ENCODE measurements around the gene RALGPS1. TPM values are rescaled to one million over a fixed set of nuclear protein-coding genes. Genes with fewer than 3 reads are reported as not detected.

Gene RALGPS1
- total RNA-seq, 4 donors from 2014 or later = 4.6 to 11.9 (median 10.0) TPM

- intact Hi-C loops (cut with DNase I) = no loop called here
Measured at GRCh38 chr9:126933334-126933980, 18.9 kb downstream of the RALGPS1 start.

GRCh38 chr9:126934441-126934840 lies 19.9 kb downstream of the RALGPS1 start:
- H3K27me3 ChIP-seq = no peaks in the 10 kb centered on the region
- H3K9me3 ChIP-seq = no peaks in the 10 kb centered on the region
- intact Hi-C loops (cut with DNase I) = no loop called here
- no peaks in the 10 kb centered on the region for H3K36me3 ChIP-seq
- DNase-seq (ENCODE audit: extremely low spot score) = no peak
- no peak overlapping the region for H3K27ac ChIP-seq (replicated peaks in 1 of 4)
- no peaks in the 10 kb centered on the region for H3K4me1 ChIP-seq
- TF ChIP-seq POLR2A (IDR thresholded peaks at IDR 0.05; ENCODE audit: low read depth) (no peak), POLR2AphosphoS5 (IDR thresholded peaks at IDR 0.05) (no peak), CTCF (IDR thresholded peaks at IDR 0.05) (no peak), EP300 (IDR thresholded peaks at IDR 0.05) (no peak)
- H3K4me3 ChIP-seq = no peak overlapping the region
- 93% methylated on average over 8 of the region's 8 CpGs for WGBS

More at GRCh38 chr9:126933334-126933980, 18.9 kb downstream of the RALGPS1 start:
- DNase-seq (ENCODE audit: extremely low spot score) = no peak
- 87% methylated on average over 11 of the region's 11 CpGs for WGBS
- Histone ChIP-seq H3K4me3 (no peak overlapping the region), H3K9me3 (no peaks in the 10 kb centered on the region), H3K27ac (replicated peaks in 1 of 4) (no peak overlapping the region), H3K4me1 (no peaks in the 10 kb centered on the region), H3K27me3 (no peaks in the 10 kb centered on the region), H3K36me3 (no peaks in the 10 kb centered on the region)
- TF ChIP-seq POLR2A (IDR thresholded peaks at IDR 0.05; ENCODE audit: low read depth) = no peak
- no peak for TF ChIP-seq CTCF (IDR thresholded peaks at IDR 0.05)
- TF ChIP-seq EP300 (IDR thresholded peaks at IDR 0.05) = no peak
- TF ChIP-seq POLR2AphosphoS5 (IDR thresholded peaks at IDR 0.05) = no peak

GRCh38 chr9:126935630-126936029 lies 21.0 kb downstream of the RALGPS1 start:
- intact Hi-C loops (cut with DNase I) = no loop called here
- DNase-seq (ENCODE audit: extremely low spot score) = no peak
- Histone ChIP-seq H3K4me1 (peaks cover 0 to 4% (median 0%) of the 10 kb centered on the region in 4 donors), H3K36me3 (no peaks in the 10 kb centered on the region), H3K9me3 (no peaks in the 10 kb centered on the region), H3K27me3 (no peaks in the 10 kb centered on the region), H3K27ac (replicated peaks in 1 of 4) (no peak overlapping the region), H3K4me3 (no peak overlapping the region)
- TF ChIP-seq POLR2AphosphoS5 (IDR thresholded peaks at IDR 0.05) (no peak), POLR2A (IDR thresholded peaks at IDR 0.05; ENCODE audit: low read depth) (no peak), EP300 (IDR thresholded peaks at IDR 0.05) (no peak), CTCF (IDR thresholded peaks at IDR 0.05) (no peak)
- WGBS = 86% methylated on average over 2 of the region's 5 CpGs

- Histone ChIP-seq H3K27me3 (no peaks in the 10 kb centered on the region), H3K4me3 (no peak overlapping the region), H3K9me3 (no peaks in the 10 kb centered on the region), H3K36me3 (no peaks in the 10 kb centered on the region), H3K4me1 (peaks cover 0 to 10% (median 8%) of the 10 kb centered on the region in 4 donors), H3K27ac (replicated peaks in 1 of 4) (no peak overlapping the region)
- intact Hi-C loops (cut with DNase I) = no loop called here
- TF ChIP-seq EP300 (IDR thresholded peaks at IDR 0.05) (no peak), CTCF (IDR thresholded peaks at IDR 0.05) (no peak), POLR2A (IDR thresholded peaks at IDR 0.05; ENCODE audit: low read depth) (no peak), POLR2AphosphoS5 (IDR thresholded peaks at IDR 0.05) (no peak)
- no peak for DNase-seq (ENCODE audit: extremely low spot score)
Measured at GRCh38 chr9:126937444-126937843, 22.9 kb downstream of the RALGPS1 start.

GRCh38 chr9:126938327-126938726 lies 23.7 kb downstream of the RALGPS1 start:
- intact Hi-C loops (cut with DNase I) = no loop called here
- no peak for DNase-seq (ENCODE audit: extremely low spot score)
- no peaks in the 10 kb centered on the region for H3K36me3 ChIP-seq
- H3K9me3 ChIP-seq = no peaks in the 10 kb centered on the region
- H3K4me3 ChIP-seq = no peak overlapping the region
- peaks cover 0 to 19% (median 14%) of the 10 kb centered on the region in 4 donors for H3K4me1 ChIP-seq
- 100% methylated on average over 4 of the region's 4 CpGs for WGBS
- no peaks in the 10 kb centered on the region for H3K27me3 ChIP-seq
- H3K27ac ChIP-seq (replicated peaks in 1 of 4) = no peak overlapping the region
- TF ChIP-seq POLR2AphosphoS5 (IDR thresholded peaks at IDR 0.05) (no peak), CTCF (IDR thresholded peaks at IDR 0.05) (no peak), POLR2A (IDR thresholded peaks at IDR 0.05; ENCODE audit: low read depth) (no peak), EP300 (IDR thresholded peaks at IDR 0.05) (no peak)
